ENCODE data around the gene SFTPA2.
"Not testable (repeated sequence)": the region's sequence is repeated elsewhere in the genome, so short reads cannot be mapped to it uniquely, and the experiment has no call there.

Gene SFTPA2

GRCh38 chr10:79509934-79510508 lies 50.2 kb downstream of the SFTPA2 start:
- not testable (repeated sequence) for DNase-seq

- not testable (repeated sequence) for DNase-seq
Measured at GRCh38 chr10:79509306-79509933, 50.8 kb downstream of the SFTPA2 start.

GRCh38 chr10:79508245-79508644 lies 52.0 kb downstream of the SFTPA2 start:
- DNase-seq: not testable (repeated sequence)

GRCh38 chr10:79507440-79508167 lies 52.6 kb downstream of the SFTPA2 start:
- DNase-seq: no peak
